HepG2 (cell line): Measurements from ENCODE around the gene EIF5A. TPM values are rescaled to one million over a fixed set of nuclear protein-coding genes. Genes with fewer than 3 reads are reported as not detected.
A peak's percentile ranks its signal among the peaks of the same experiment; 100 is the strongest.

Experiments
- ATAC-seq: fragments of 200-7000 bp; cut with Tn5 transposase; 3 replicates; pipeline ENCODE4 v1.9.1; 2020; ENCODE audit warnings: mild to moderate bottlenecking, moderate library complexity
- BruUV-seq: library from RNA; stranded (reverse); fragments of 400-500 nt; replicated peaks from 2 replicates; lab custom pipeline; 2021; lab: Mats Ljungman, UMichigan
- CTCF ChIA-PET: fragments of 300-600 bp; formaldehyde crosslinking; extraction: SDS; loops from one replicate; lab custom pipeline; 2021; ENCODE audit warnings: low total read pairs, inconsistent platforms, low intra/inter-chr PET ratio; lab: Yijun Ruan, JAX
- POLR2A ChIA-PET: fragments of 350-600 bp; sonication (Branson Sonifier 250); formaldehyde crosslinking; loops from one replicate; lab custom pipeline; 2020; ENCODE audit warnings: antibody characterized with exemption, inconsistent platforms; lab: Yijun Ruan, JAX
- DNase-seq: peaks from one replicate; pipeline ENCODE4 v3.0.0-alpha.2; 2015; ENCODE audit warnings: low spot score
- FAIRE-seq: peaks from 3 replicates; lab custom pipeline; 2011; peaks lifted over from hg19 to GRCh38; lab: Jason Lieb, UNC
- H2AFZ ChIP-seq: one replicate; pipeline ENCODE4 v1.6.1; 2011; ENCODE audit warnings: low read length, inconsistent platforms
- H3K27ac ChIP-seq: fragments of 300-600 bp; 3 replicates; pipeline ENCODE4 v1.8.0; 2011; ENCODE audit warnings: mixed run types, mild to moderate bottlenecking, mixed read lengths, low read length, inconsistent platforms; ENCODE audit not compliant: insufficient read depth; ENCODE audit errors: extremely low read length
- H3K27me3 ChIP-seq, 2 experiments: fragments of 200-600 bp in 1 of 2; 2 replicates in 1 of 2; 3 replicates in 1 of 2; pipeline versions ENCODE4 v1.6.0 to v1.8.0; 2011; ENCODE audit warnings: low read length in 2 of 2, mild to moderate bottlenecking in 2 of 2, moderate library complexity in 2 of 2, inconsistent platforms in 1 of 2; ENCODE audit not compliant: insufficient read depth in 2 of 2, control insufficient read depth in 1 of 2
- H3K36me3 ChIP-seq, 2 experiments: fragments of 200-600 bp in 1 of 2; replicated peaks in 1 of 2; 2 replicates in 1 of 2; 3 replicates in 1 of 2; pipeline versions ENCODE4 v1.5.1 to v1.8.0; 2011; ENCODE audit warnings: low read length in 2 of 2, inconsistent platforms in 1 of 2; ENCODE audit not compliant: insufficient read depth in 2 of 2, control insufficient read depth in 1 of 2
- H3K4me1 ChIP-seq: 2 replicates; pipeline ENCODE4 v1.5.1; 2012; ENCODE audit warnings: low read length, inconsistent platforms; ENCODE audit not compliant: insufficient read depth
- H3K4me2 ChIP-seq: 2 replicates; pipeline ENCODE4 v1.6.0; 2011; ENCODE audit warnings: low read depth, low read length, inconsistent platforms
- H3K4me3 ChIP-seq, 3 experiments: fragments of 200-600 bp in 1 of 3; sonication (generic), shearing (Covaris generic) in 1 of 3; replicated peaks in 1 of 3; 2 replicates each; pipeline ENCODE4 v1.5.1; 2011 to 2016; ENCODE audit warnings: low read length in 3 of 3, inconsistent platforms in 2 of 3, low read depth in 2 of 3, mild to moderate bottlenecking in 2 of 3, control low read depth in 1 of 3, mixed read lengths in 1 of 3; ENCODE audit not compliant: insufficient read depth in 1 of 3
- H3K79me2 ChIP-seq: one replicate; pipeline ENCODE4 v1.6.1; 2011; ENCODE audit warnings: low read length, inconsistent platforms; ENCODE audit not compliant: insufficient read depth
- H3K9ac ChIP-seq: 2 replicates; pipeline ENCODE4 v1.6.0; 2011; ENCODE audit warnings: mild to moderate bottlenecking, low read depth, low read length, inconsistent platforms; ENCODE audit not compliant: insufficient read depth
- H3K9me3 ChIP-seq: 2 replicates; pipeline ENCODE4 v1.5.1; 2012; ENCODE audit warnings: mild to moderate bottlenecking, low read length
- H4K20me1 ChIP-seq: 2 replicates; pipeline ENCODE4 v1.6.0; 2011; ENCODE audit warnings: inconsistent platforms, mild to moderate bottlenecking, low read length, moderate library complexity; ENCODE audit not compliant: insufficient read depth
- CREB1 ChIP-seq, 2 experiments: fragments of 450-650 bp in 1 of 2; IDR thresholded peaks; 2 replicates each; pipeline ENCODE4 v1.6.1; 2016 to 2017; ENCODE audit warnings: control low read depth in 1 of 2, mild to moderate bottlenecking in 1 of 2, missing compliant biosample characterization in 1 of 2, missing genetic modification characterization in 1 of 2
- HNRNPH1 ChIP-seq: fragments of 200-400 bp; formaldehyde crosslinking; optimal IDR thresholded peaks from 2 replicates; pipeline ENCODE3; 2017; ENCODE audit warnings: mild to moderate bottlenecking, low read depth, low read length
- RBFOX2 ChIP-seq: fragments of 200-400 bp; formaldehyde crosslinking; IDR thresholded peaks from 2 replicates; pipeline ENCODE4 v1.6.1; 2017; ENCODE audit warnings: low read depth, mild to moderate bottlenecking, low read length
- RBM22 ChIP-seq: fragments of 200-400 bp; formaldehyde crosslinking; optimal IDR thresholded peaks from 2 replicates; pipeline ENCODE3; 2017; ENCODE audit warnings: mild to moderate bottlenecking, low read length, moderate library complexity
- SATB2 ChIP-seq: sonication (generic); formaldehyde crosslinking; IDR thresholded peaks from 2 replicates; pipeline ENCODE4 v1.5.0; 2020; ENCODE audit warnings: missing genetic modification reagents
- SRY ChIP-seq: sonication (generic); formaldehyde crosslinking; IDR thresholded peaks from 2 replicates; pipeline ENCODE4 v1.8.0; 2022; ENCODE audit warnings: mild to moderate bottlenecking, missing genetic modification reagents
- STAT5B ChIP-seq: sonication (generic); formaldehyde crosslinking; IDR thresholded peaks from 2 replicates; pipeline ENCODE4 v1.4.0; 2020; ENCODE audit warnings: missing genetic modification reagents
- TGIF2 ChIP-seq: IDR thresholded peaks from 2 replicates; pipeline ENCODE4 v1.6.1; 2016; ENCODE audit warnings: control low read depth, missing compliant biosample characterization
- U2AF2 ChIP-seq: fragments of 200-400 bp; formaldehyde crosslinking; IDR thresholded peaks from 2 replicates; pipeline ENCODE4 v1.6.1; 2017; ENCODE audit warnings: low read depth, mild to moderate bottlenecking, low read length
- ZNF770 ChIP-seq: sonication (generic); formaldehyde crosslinking; IDR thresholded peaks from 2 replicates; pipeline ENCODE4 v1.5.0; 2020; ENCODE audit warnings: mild to moderate bottlenecking, missing genetic modification reagents
- WGBS: methylation state at CpG from one replicate; pipeline ENCODE4 v1.1.6; 2017; ENCODE audit warnings: low lambda C conversion rate; 5-methylcytosine and 5-hydroxymethylcytosine counted together
- in situ Hi-C: cut with HindIII; loops from 2 replicates; pipeline ENCODE4 v1.10.0; 2017; ENCODE audit warnings: low pct_unique_long_range_greater_than_20kb; ENCODE audit not compliant: extremely low pct_ligation_motif_present
- intact Hi-C: fragments of 100-400 bp; cut with micrococcal nuclease; formaldehyde crosslinking; loops from one replicate; pipeline ENCODE4 v1.10.0; 2022; ENCODE audit not compliant: unreplicated experiment
- polyA plus RNA-seq, 8 experiments: library from polyadenylated mRNA; depleted of rRNA in 3 of 8; stranded (reverse) in 7 of 8; unstranded in 1 of 8; fragments of >200 nt; fragmentation: Illumina TruSeq in 4 of 8; extraction: Trizol in 4 of 8; gene quantifications; 2 replicates each; pipeline versions ENCODE4 v1.2.1 to v1.2.3, GENCODE V29; 2011 to 2016; ENCODE audit warnings: low read depth in 4 of 8, missing spikeins in 1 of 8, mixed read lengths in 1 of 8; ENCODE audit not compliant: insufficient read depth in 1 of 8
- total RNA-seq, 5 experiments: library from RNA; depleted of rRNA; stranded (reverse); fragments of >200 nt; fragmentation: Illumina TruSeq; extraction: Trizol; gene quantifications; 2 replicates each; pipeline ENCODE4 v1.2.3, GENCODE V29; 2016; ENCODE audit warnings: low read depth in 1 of 5

EIF5A gene
- total and polyA plus RNA-seq, 2 of the 13 experiments (the other 11 are each of a cell fraction or from before 2014, with no cell fraction given) = 319 to 337 TPM

GRCh38 chr17:7313088-7313889, 5.9 kb downstream of the EIF5A start (continued):
- TF ChIP-seq RBFOX2 (0 out of 2 replicates have a peak, but pooled peaks have one; percentile 44), U2AF2 (no peak), HNRNPH1 (peak; percentile 21)

- Histone ChIP-seq H3K4me3 (peak overlapping the region; percentile 82 to 89 (median 82); a peak in 5 of 6 replicates), H3K4me1 (peaks cover 49% of the 10 kb centered on the region), H3K9me3 (no peaks in the 10 kb centered on the region), H3K27ac (peak overlapping the region; percentile 60), H3K9ac (peak overlapping the region; percentile 75), H3K36me3 (peaks cover 24 to 60% of the 10 kb centered on the region in 2 experiments), H2AFZ (no peak overlapping the region), H3K27me3 (no peaks in the 10 kb centered on the region), H3K4me2 (peak overlapping the region; percentile 69), H3K79me2 (peaks cover 36% of the 10 kb centered on the region), H4K20me1 (peaks cover 43% of the 10 kb centered on the region)
- 0 out of 2 replicates have a peak, but pooled peaks have one; percentile 38 for TF ChIP-seq TGIF2 (CRISPR knock-in tag)
- TF ChIP-seq CREB1 (IDR thresholded peaks at IDR 0.05) = no peak
- peak; percentile 17; the same call in 1 of the 2 replicates for TF ChIP-seq CREB1 (CRISPR knock-in tag; IDR thresholded peaks at IDR 0.05)
- TF ChIP-seq STAT5B (CRISPR knock-in tag) = no peak
- TF ChIP-seq RBM22 = peak; percentile 47
- 0 out of 2 replicates have a peak, but pooled peaks have one; percentile 15 for TF ChIP-seq ZNF770 (CRISPR knock-in tag)
- TF ChIP-seq RBFOX2 = peak; percentile 54
- no peak for TF ChIP-seq SATB2 (CRISPR knock-in tag)
- 0 out of 2 replicates have a peak, but pooled peaks have one; percentile 13 for TF ChIP-seq SRY (CRISPR knock-in tag)
- peak; percentile 47 for FAIRE-seq
- in situ Hi-C loops = no loop called here
- TSS peak; percentile 79 for BruUV-seq
- intact Hi-C loops = no loop called here
- no peak for DNase-seq
- peak; percentile 16 for ATAC-seq
- WGBS = 34% methylated on average over 7 of the region's 9 CpGs
- ChIA-PET POLR2A (interaction anchor here (0.7 to 5.8 kb wide), 13 partner anchors 15 to 268 kb away, joined by 3 to 47 read pairs (median 4); partner anchors contain the start of genes ACADVL, ACAP1, DLG4 and GABARAP), CTCF (interaction anchor here (0.7 kb wide), 1 partner anchor 33 kb away, joined by 3 read pairs; the partner anchor contains the start of gene SLC2A4)
These were observed 6.7 kb downstream of the EIF5A start for GRCh38 chr17:7313890-7314718.
